Transverse colon (tissue), 4 donors: ENCODE data around the gene PFN1. TPM values are rescaled to one million over a fixed set of nuclear protein-coding genes. Genes with fewer than 3 reads are reported as not detected.

Experiments used
- DNase-seq: peaks from one replicate; pipeline ENCODE4 v3.0.0-alpha.2; 2019
- H3K27ac ChIP-seq, 4 donors: fragments of 200-600 bp; sonication (generic); 2 replicates each; pipeline ENCODE4 v1.5.1; 2016 to 2018; ENCODE audit warnings: inconsistent platforms in 4 of 4
- H3K27me3 ChIP-seq: fragments of 200-600 bp; sonication (generic); 2 replicates; pipeline ENCODE4 v1.5.1; 2017; ENCODE audit warnings: inconsistent platforms
- H3K36me3 ChIP-seq, 4 donors: fragments of 200-600 bp; sonication (generic); 2 replicates each; pipeline ENCODE4 v1.5.1; 2017 to 2019; ENCODE audit warnings: inconsistent platforms in 4 of 4
- H3K4me1 ChIP-seq, 4 donors: fragments of 200-600 bp; sonication (generic); 2 replicates each; pipeline ENCODE4 v1.5.1; 2017 to 2020; ENCODE audit warnings: inconsistent platforms in 4 of 4
- H3K4me3 ChIP-seq, 4 donors: fragments of 200-600 bp; sonication (generic); 1 replicate in 1 of 4; 2 replicates in 3 of 4; pipeline versions ENCODE4 v1.5.1 to v1.6.1; 2017 to 2019; ENCODE audit warnings: inconsistent platforms in 4 of 4
- H3K9me3 ChIP-seq, 2 donors: fragments of 200-600 bp; sonication (generic); 2 replicates each; pipeline ENCODE4 v1.5.1; 2017 to 2019; ENCODE audit warnings: inconsistent platforms in 2 of 2
- EP300 ChIP-seq: sonication (generic); formaldehyde crosslinking; IDR thresholded peaks from one replicate; pipeline ENCODE4 v1.6.1; 2017; ENCODE audit warnings: antibody characterized with exemption, low read depth
- POLR2A ChIP-seq: fragments of 450-650 bp; IDR thresholded peaks from one replicate; pipeline ENCODE4 v1.6.1; 2016; ENCODE audit warnings: antibody characterized with exemption, mild to moderate bottlenecking, moderate library complexity
- POLR2AphosphoS5 ChIP-seq, 3 donors: sonication (generic); formaldehyde crosslinking; IDR thresholded peaks; one replicate each; pipeline ENCODE4 v1.6.1; 2016; ENCODE audit warnings: antibody characterized with exemption in 3 of 3
- WGBS, 2 donors: methylation state at CpG; one replicate each; pipeline ENCODE4 v1.1.5; 2018; ENCODE audit warnings: low coverage in 1 of 2; 5-methylcytosine and 5-hydroxymethylcytosine counted together
- in situ Hi-C, 4 donors: fragments of 200-750 bp; cut with MboI; loops; one replicate each; pipeline versions ENCODE4 v1.15.0 to v1.15.1; 2017; ENCODE audit warnings: low sequenced_read_pairs in 3 of 4, low pct_ligation_motif_present in 1 of 4, low pct_unique_long_range_greater_than_20kb in 1 of 4
- intact Hi-C: fragments of 100-400 bp; cut with DNase I; formaldehyde crosslinking; loops from one replicate; pipeline ENCODE4 v1.15.1; 2023; ENCODE audit warnings: low total_unique reads
- total RNA-seq, 4 donors: library from RNA; depleted of rRNA; stranded (reverse); fragments of >200 nt; gene quantifications; one replicate each; pipeline ENCODE4 v1.1.0, GENCODE V29; 2016
- TF ChIP-seq, protein P1 (sequence below), 5 experiments: fragments of 200-600 bp in 3 of 5; fragments of 450-650 bp in 2 of 5; sonication (generic) in 3 of 5; IDR thresholded peaks; 1 replicate in 2 of 5; 2 replicates in 3 of 5; pipeline ENCODE4 v1.5.1; 2016 to 2017; ENCODE audit warnings: antibody characterized with exemption in 5 of 5, inconsistent platforms in 3 of 5, mild to moderate bottlenecking in 2 of 5, moderate library complexity in 1 of 5

PFN1 gene
- total RNA-seq, 4 donors from 2014 or later, result 743 to 1,049 (median 945) TPM

DNA sequence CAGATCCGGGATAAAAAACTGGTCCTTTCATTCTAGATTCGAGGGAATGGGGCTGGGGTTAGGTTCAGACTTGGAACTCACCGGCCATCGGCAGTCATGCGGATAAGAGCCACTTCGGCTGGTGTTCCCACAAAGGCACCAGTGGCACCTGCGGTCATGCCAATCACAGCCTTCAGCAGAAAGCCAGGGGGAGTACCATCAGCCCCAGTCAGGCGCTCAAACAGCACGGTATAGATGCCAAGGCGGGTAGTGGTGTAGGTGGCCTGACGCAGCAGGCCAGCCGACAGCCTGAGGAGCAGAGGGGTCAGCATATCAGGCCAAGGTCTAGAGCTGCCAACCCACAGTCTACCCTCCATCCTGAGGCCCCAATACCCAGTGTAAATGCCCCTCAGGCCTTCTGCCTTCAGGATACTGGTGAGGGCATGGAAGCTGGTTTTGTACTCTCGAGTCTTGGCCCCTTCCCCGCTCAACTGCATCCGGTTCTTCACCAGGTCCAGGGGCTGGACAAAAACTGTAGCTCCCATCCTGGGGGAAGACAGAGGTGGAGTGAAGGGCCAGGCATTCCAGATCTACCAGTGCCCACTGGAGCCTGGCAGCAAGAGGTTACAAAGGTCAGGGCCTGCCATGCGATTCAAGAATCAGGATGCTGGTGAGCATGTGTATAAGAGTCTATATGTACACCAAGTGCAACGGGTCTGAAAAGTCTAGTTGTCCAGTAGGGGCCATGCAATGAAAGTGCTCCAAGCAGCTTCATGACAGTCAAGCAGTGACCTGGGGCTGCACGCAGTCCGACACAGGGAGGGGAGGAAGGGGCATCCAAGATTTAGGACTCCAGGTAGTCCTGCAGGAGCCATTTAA, 9.4 kb downstream of the PFN1 start:
- no peak for TF ChIP-seq POLR2AphosphoS5 (IDR thresholded peaks at IDR 0.05)
- no peak for TF ChIP-seq EP300
- TF ChIP-seq, protein P1, sequence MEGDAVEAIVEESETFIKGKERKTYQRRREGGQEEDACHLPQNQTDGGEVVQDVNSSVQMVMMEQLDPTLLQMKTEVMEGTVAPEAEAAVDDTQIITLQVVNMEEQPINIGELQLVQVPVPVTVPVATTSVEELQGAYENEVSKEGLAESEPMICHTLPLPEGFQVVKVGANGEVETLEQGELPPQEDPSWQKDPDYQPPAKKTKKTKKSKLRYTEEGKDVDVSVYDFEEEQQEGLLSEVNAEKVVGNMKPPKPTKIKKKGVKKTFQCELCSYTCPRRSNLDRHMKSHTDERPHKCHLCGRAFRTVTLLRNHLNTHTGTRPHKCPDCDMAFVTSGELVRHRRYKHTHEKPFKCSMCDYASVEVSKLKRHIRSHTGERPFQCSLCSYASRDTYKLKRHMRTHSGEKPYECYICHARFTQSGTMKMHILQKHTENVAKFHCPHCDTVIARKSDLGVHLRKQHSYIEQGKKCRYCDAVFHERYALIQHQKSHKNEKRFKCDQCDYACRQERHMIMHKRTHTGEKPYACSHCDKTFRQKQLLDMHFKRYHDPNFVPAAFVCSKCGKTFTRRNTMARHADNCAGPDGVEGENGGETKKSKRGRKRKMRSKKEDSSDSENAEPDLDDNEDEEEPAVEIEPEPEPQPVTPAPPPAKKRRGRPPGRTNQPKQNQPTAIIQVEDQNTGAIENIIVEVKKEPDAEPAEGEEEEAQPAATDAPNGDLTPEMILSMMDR (IDR thresholded peaks at IDR 0.05), result peak in 1 of 5 experiments; percentile 15
- no peak for TF ChIP-seq POLR2A
- no peak for DNase-seq

DNA sequence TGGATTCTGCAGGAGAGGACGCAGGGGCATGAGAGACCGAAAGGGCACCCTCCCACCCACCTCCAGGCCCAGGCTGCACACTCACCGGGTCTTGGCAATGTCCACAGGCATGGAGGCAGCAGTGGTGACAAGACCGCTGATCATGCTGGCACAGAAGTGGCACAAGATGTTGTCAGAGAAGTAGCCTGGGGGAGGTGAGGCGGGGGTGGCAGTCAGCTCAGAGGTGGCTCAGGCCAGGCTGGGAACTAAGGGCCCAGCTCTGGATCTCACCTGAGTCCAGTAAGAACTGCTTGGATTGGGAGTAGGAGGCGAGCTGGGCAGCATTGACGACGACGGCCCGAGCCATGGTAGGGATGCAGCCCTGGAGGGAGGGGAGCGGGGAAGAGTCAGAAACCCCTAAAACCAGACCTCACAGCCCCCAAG, 10.2 kb downstream of the PFN1 start:
- H3K9me3 ChIP-seq, result no peaks in the 10 kb centered on the region
- intact Hi-C loops, result loop anchor here (10.0 kb wide), 1 partner anchor 47 kb away; the partner anchor contains the start of gene CAMTA2
- H3K4me1 ChIP-seq, result peaks cover 30 to 47% (median 33%) of the 10 kb centered on the region in 4 donors
- H3K27me3 ChIP-seq, result no peaks in the 10 kb centered on the region
- TF ChIP-seq POLR2AphosphoS5 (IDR thresholded peaks at IDR 0.05) (no peak), POLR2A (no peak), EP300 (no peak)
- TF ChIP-seq, protein P1 (IDR thresholded peaks at IDR 0.05), result no peak
- no peak overlapping the region for H3K4me3 ChIP-seq
- DNase-seq, result no peak
- H3K36me3 ChIP-seq, result peaks cover 0 to 10% (median 4%) of the 10 kb centered on the region in 4 donors
- no peak overlapping the region for H3K27ac ChIP-seq
- 60 to 93% methylated on average over 2 to 10 of the region's 11 CpGs for WGBS, 2 donors
- in situ Hi-C loops, result no loop called here

More for the DNA sequence above, 9.4 kb downstream of the PFN1 start:
- WGBS, 2 donors, result 51 to 82% methylated on average over 2 to 18 of the region's 19 CpGs
- H3K27ac ChIP-seq, result peak overlapping the region; percentile 96 to 97 (median 96)
- H3K4me1 ChIP-seq, result peaks cover 30 to 54% (median 32%) of the 10 kb centered on the region in 4 donors
- intact Hi-C loops (loop anchor here (10.0 kb wide), 1 partner anchor 46 kb away; the partner anchor contains the start of gene CAMTA2), in situ Hi-C loops (no loop called here)
- H3K9me3 ChIP-seq, result no peaks in the 10 kb centered on the region
- H3K27me3 ChIP-seq, result no peaks in the 10 kb centered on the region
- H3K36me3 ChIP-seq, result peaks cover 0 to 14% (median 4%) of the 10 kb centered on the region in 4 donors
- peak overlapping the region; percentile 74 to 87 (median 80) for H3K4me3 ChIP-seq

DNA sequence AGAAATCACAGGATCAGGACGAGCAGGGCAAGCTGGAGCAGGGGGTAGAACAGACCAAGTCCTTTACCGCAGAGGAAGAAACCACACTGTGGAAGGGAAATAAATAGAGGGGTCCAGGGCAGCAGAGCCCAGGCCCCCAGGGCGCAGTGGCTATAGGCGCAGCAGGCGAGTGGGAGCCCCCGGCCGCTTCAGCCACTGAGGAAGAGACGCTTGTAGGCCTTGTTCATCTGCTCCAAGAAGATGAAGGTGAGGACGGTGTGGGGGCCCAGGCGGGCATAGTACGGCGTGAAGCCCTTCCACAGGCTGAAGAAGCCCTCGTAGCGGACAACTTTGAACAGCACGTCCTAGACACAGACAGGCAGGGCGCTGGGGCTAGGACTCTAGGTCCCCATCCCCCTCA, 10.8 kb downstream of the PFN1 start:
- H3K36me3 ChIP-seq, result peaks cover 0 to 9% (median 4%) of the 10 kb centered on the region in 4 donors
- no peaks in the 10 kb centered on the region for H3K27me3 ChIP-seq
- no peak overlapping the region for H3K4me3 ChIP-seq
- H3K9me3 ChIP-seq, result no peaks in the 10 kb centered on the region
- intact Hi-C loops (loop anchor here (10.0 kb wide), 1 partner anchor 47 kb away; the partner anchor contains the start of gene CAMTA2), in situ Hi-C loops (no loop called here)
- no peak overlapping the region for H3K27ac ChIP-seq
- no peak for TF ChIP-seq POLR2AphosphoS5 (IDR thresholded peaks at IDR 0.05)
- TF ChIP-seq, protein P1 (IDR thresholded peaks at IDR 0.05), result no peak
- TF ChIP-seq POLR2A, result no peak
- TF ChIP-seq EP300, result no peak
- no peak for DNase-seq
- H3K4me1 ChIP-seq, result peaks cover 30 to 42% (median 33%) of the 10 kb centered on the region in 4 donors
- WGBS, 2 donors, result 94 to 100% methylated on average over 1 to 16 of the region's 16 CpGs

DNA sequence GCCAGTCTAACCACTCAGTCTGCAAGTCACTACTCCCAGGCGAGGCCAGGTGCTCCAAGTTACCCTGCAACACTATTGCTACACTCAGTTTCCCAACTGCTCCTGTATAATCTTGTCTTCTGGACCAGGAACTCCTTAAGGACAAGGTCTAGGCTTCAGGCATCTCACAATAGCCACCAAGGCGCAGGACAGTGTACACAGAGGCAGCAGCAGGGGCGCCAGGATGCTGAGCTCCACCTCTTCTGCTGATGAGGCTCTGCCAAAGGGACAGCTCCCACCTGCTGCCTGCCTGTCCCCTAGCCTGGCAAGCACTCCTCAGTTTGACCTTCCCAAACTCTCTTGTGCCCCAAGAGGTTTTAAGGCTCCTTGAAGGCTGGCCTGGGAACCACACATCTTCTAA, 11.9 kb downstream of the PFN1 start:
- TF ChIP-seq POLR2AphosphoS5 (IDR thresholded peaks at IDR 0.05) (no peak), POLR2A (no peak), EP300 (no peak)
- TF ChIP-seq, protein P1 (IDR thresholded peaks at IDR 0.05), result no peak
- intact Hi-C loops (loop anchor here (10.0 kb wide), 1 partner anchor 48 kb away; the partner anchor contains the start of gene CAMTA2), in situ Hi-C loops (no loop called here)
- Histone ChIP-seq H3K9me3 (no peaks in the 10 kb centered on the region), H3K4me1 (peaks cover 23 to 30% (median 27%) of the 10 kb centered on the region in 4 donors), H3K27ac (no peak overlapping the region), H3K36me3 (peaks cover 0 to 9% (median 4%) of the 10 kb centered on the region in 4 donors), H3K27me3 (no peaks in the 10 kb centered on the region), H3K4me3 (no peak overlapping the region)
- no peak for DNase-seq
- 90% methylated on average over 3 of the region's 3 CpGs; no CpG with 5 or more reads in 1 of the 2 donors for WGBS, 2 donors
